HG02642 (cell line): ENCODE results near the gene NDUFA5.
"Not testable (repeated sequence)": the region's sequence is repeated elsewhere in the genome, so short reads cannot be mapped to it uniquely, and the experiment has no call there.

Source experiments
- ATAC-seq: cut with Tn5 transposase; IDR thresholded peaks from one replicate; pipeline ENCODE4 v1.9.1; 2021; ENCODE audit warnings: mild to moderate bottlenecking; ENCODE audit not compliant: unreplicated experiment, poor library complexity

NDUFA5 gene

GRCh38 chr7:123526533-123526932, 31.1 kb downstream of the NDUFA5 start:
- not testable (repeated sequence) for ATAC-seq

DNA sequence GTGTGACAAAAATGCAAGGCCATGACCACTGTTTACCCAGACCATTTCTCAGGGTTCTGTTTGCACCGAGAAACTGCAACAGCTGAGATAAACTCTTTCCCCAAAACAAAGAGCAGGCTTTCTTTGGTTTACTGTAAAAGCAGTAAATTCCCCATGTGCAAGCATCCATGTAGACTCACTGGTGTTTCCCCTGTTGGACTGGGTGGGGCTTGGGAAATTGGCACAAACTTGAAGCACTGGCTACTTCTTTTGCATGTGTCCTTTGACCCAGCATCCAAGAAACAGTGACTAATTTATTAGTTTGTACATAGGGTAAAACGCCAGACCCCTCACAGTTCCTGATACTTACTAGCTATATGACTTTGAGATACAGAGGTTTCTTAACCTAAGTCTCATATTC, 35.6 kb downstream of the NDUFA5 start:
- ATAC-seq, result no peak

- no peak for ATAC-seq
These were observed 52.4 kb downstream of the NDUFA5 start for GRCh38 chr7:123505221-123505620.

DNA sequence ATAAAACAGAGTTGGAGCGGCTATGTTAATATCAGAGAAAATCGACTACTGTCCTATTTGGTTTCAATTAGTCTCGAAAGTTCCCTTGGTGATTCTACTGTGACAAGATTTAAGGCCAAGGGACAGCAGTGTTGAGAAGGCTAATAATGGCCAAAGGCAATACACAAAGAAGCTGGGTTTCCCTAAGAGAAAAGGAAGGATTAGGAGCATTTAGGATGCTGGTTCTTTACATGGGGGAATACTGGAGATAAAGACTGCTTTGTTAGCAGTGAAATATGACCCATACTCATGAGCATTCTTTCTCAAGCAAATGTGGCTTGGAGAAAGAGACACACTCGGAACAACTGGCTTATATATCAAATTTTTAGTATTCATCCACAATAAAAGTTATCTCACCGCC, 55.4 kb downstream of the NDUFA5 start:
- no peak for ATAC-seq

GRCh38 chr7:123500878-123501489, 56.6 kb downstream of the NDUFA5 start:
- ATAC-seq, result no peak

GRCh38 chr7:123499211-123499970, 58.2 kb downstream of the NDUFA5 start:
- no peak for ATAC-seq

- no peak for ATAC-seq
These were observed 59.0 kb downstream of the NDUFA5 start for GRCh38 chr7:123498601-123499000.

DNA sequence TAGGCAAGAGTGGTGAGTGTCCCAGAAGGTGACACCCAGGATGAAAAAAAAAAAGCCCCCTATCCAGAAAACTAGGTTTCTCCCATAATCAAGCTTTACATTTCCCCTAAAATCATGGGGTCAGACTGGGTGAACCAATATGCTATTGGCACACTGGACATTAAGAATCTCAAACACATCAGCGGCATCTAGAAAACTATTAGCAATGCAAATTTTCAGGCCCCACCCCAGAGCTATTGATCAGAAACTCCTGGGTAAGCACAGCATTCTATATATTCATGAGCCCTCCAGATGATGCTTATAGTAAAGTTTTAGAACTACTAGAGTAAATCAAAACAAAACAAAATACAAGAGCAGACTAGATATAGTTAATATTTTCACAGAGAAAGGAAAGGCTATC, 59.6 kb downstream of the NDUFA5 start:
- ATAC-seq, result no peak

- ATAC-seq, result peak; percentile 67
These were observed 63.3 kb downstream of the NDUFA5 start for GRCh38 chr7:123494193-123494796.

DNA sequence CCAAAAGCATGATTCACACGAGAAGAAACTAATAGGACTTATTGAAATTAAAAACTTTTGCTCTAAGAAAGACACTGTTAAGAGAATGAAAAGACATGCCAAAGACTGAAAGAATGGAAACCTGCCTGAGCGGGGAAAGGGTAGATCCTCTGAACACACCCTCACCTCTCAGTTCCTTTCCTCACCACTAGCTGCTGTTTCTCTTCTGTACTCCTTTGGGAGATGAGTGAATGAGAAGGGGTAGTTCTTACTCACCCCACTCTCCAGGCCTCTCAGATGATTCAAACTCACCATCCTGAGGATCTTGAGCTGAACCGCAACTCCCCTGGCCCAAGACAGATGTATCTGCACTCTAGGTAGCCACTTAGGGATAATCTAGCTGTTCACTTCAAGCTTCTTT, 65.1 kb downstream of the NDUFA5 start:
- ATAC-seq, result peak; percentile 87
